HEK293 (cell line): ENCODE results near the gene COBL.

Experiments
- YY1 ChIP-seq: fragments of 450-650 bp; formaldehyde crosslinking; IDR thresholded peaks from 2 replicates; pipeline ENCODE4 v1.5.1; 2018; ENCODE audit warnings: missing biosample characterization, missing genetic modification characterization
- ZIC2 ChIP-seq: fragments of 450-650 bp; formaldehyde crosslinking; IDR thresholded peaks from 2 replicates; pipeline ENCODE4 v1.5.1; 2016; ENCODE audit warnings: missing biosample characterization, missing genetic modification characterization
- TF ChIP-seq, protein P1 (sequence below): fragments of 450-650 bp; formaldehyde crosslinking; IDR thresholded peaks from 2 replicates; pipeline ENCODE4 v1.5.1; 2016; ENCODE audit warnings: missing biosample characterization, missing genetic modification characterization
- TF ChIP-seq, protein P2 (sequence below): fragments of 450-650 bp; formaldehyde crosslinking; IDR thresholded peaks from 2 replicates; pipeline ENCODE4 v1.5.1; 2016; ENCODE audit warnings: missing biosample characterization, missing genetic modification characterization

DNA sequence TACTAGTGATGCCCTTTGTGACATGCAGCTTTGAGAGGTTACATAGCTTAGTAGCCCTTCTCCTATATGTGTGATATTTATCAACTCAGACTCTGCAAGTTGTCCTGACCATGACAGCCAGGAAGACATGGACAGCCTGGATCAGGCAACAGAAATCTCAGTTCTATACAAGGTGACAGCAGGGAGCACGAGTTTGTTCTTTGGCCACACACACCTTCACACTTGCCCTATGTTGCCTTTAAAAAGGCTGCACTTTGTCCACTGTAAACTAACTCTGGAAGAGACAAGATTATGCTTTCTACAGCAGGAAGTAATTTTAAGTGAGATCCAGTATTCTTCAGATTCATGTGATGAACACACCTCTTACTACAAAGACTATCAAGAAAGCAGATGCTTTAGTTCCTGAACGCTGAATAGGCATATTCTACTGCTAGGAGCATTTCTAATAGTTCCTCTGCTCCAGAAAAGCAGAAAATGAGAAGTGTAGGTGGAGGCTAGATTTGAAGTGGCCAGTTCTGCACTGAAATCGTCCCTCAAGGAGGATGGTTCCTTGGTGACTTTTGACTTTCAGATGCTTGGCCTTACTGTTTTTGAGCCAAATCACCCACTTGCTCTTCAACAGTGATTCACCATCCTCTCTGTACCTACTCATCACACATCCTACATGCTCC, 239.2 kb downstream of the COBL start:
- TF ChIP-seq ZIC2 (tag by site-specific recombination) (no peak), YY1 (tag by site-specific recombination) (no peak)
- TF ChIP-seq, protein P1, sequence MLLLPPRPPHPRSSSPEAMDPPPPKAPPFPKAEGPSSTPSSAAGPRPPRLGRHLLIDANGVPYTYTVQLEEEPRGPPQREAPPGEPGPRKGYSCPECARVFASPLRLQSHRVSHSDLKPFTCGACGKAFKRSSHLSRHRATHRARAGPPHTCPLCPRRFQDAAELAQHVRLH = no peak
- TF ChIP-seq, protein P2, sequence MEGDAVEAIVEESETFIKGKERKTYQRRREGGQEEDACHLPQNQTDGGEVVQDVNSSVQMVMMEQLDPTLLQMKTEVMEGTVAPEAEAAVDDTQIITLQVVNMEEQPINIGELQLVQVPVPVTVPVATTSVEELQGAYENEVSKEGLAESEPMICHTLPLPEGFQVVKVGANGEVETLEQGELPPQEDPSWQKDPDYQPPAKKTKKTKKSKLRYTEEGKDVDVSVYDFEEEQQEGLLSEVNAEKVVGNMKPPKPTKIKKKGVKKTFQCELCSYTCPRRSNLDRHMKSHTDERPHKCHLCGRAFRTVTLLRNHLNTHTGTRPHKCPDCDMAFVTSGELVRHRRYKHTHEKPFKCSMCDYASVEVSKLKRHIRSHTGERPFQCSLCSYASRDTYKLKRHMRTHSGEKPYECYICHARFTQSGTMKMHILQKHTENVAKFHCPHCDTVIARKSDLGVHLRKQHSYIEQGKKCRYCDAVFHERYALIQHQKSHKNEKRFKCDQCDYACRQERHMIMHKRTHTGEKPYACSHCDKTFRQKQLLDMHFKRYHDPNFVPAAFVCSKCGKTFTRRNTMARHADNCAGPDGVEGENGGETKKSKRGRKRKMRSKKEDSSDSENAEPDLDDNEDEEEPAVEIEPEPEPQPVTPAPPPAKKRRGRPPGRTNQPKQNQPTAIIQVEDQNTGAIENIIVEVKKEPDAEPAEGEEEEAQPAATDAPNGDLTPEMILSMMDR (tag by site-specific recombination) = no peak
